ENCODE measurements around the gene SOX10. TPM values are rescaled to one million over a fixed set of nuclear protein-coding genes. Genes with fewer than 3 reads are reported as not detected.

The SOX10 gene
- total and polyA plus RNA-seq, 2 donors (not counting 1 experiment from before 2014, with no cell fraction given), result not detected

- Histone ChIP-seq H4K20me1 (ENCODE audit: control insufficient read depth, insufficient read depth, low read length, poor library complexity, severe bottlenecking) (peaks cover 17% of the 10 kb centered on the region), H3K4me2 (replicated peaks; ENCODE audit: low read depth, low read length, poor library complexity, severe bottlenecking) (no peak overlapping the region), H3K9me3 (ENCODE audit: control extremely low read depth in 1 of 3, control insufficient read depth in 2 of 3, insufficient read depth in 1 of 3, low read length in 2 of 3) (no peaks in the 10 kb centered on the region), H3K79me2 (ENCODE audit: control insufficient read depth, insufficient read depth, low read length) (peaks cover 26% of the 10 kb centered on the region), H3K27ac (ENCODE audit: low read length in 2 of 2) (no peak overlapping the region), H3K36me3 (replicated peaks in 1 of 2; ENCODE audit: control extremely low read depth in 1 of 2, control insufficient read depth in 1 of 2, extremely low read depth in 1 of 2, insufficient read depth in 2 of 2, low read length in 1 of 2) (peaks cover 0 to 41% of the 10 kb centered on the region in 2 experiments), H3K9ac (ENCODE audit: low read length) (no peak overlapping the region), H3K4me1 (ENCODE audit: control insufficient read depth in 2 of 2, insufficient read depth in 2 of 2, low read length in 2 of 2) (no peaks in the 10 kb centered on the region), H3K27me3 (replicated peaks in 1 of 4; ENCODE audit: control extremely low read depth in 1 of 4, control insufficient read depth in 3 of 4, insufficient read depth in 4 of 4, low read length in 3 of 4) (no peaks in the 10 kb centered on the region), H2AFZ (ENCODE audit: insufficient read depth, low read depth, low read length, poor library complexity, severe bottlenecking) (no peak overlapping the region), H3K4me3 (ENCODE audit: control extremely low read depth in 1 of 5, extremely low read depth in 1 of 5, insufficient read depth in 1 of 5, low read depth in 2 of 5, low read length in 4 of 5) (no peak overlapping the region)
- Mint-ChIP-seq H3K4me3 (no peak overlapping the region), H3K4me1 (peaks cover 4% of the 10 kb centered on the region), H3K27me3 (no peaks in the 10 kb centered on the region), H3K27ac (no peak overlapping the region), H3K9me3 (ENCODE audit: insufficient read depth) (no peaks in the 10 kb centered on the region)
- CTCF ChIA-PET, result no interaction called here
- ATAC-seq (ENCODE audit: low read depth) (no peak), DNase-seq (no peak)
- WGBS (ENCODE audit: insufficient coverage), result 100% methylated on average over 4 of the region's 5 CpGs
- POLR2A ChIA-PET, result no interaction called here
- intact Hi-C loops (cut with micrococcal nuclease), result no loop called here
- no peak for TF ChIP-seq EZH2 (IDR thresholded peaks at IDR 0.05; ENCODE audit: borderline replicate concordance, insufficient read depth, low read depth, low read length, poor library complexity, severe bottlenecking)
- TF ChIP-seq CTCF (IDR thresholded peaks at IDR 0.05), result no peak
Observed at GRCh38 chr22:37968452-37969251, 15.7 kb downstream of the SOX10 start.

- POLR2A ChIA-PET, result no interaction called here
- H3K4me1 ChIP-seq (ENCODE audit: control insufficient read depth in 2 of 2, insufficient read depth in 2 of 2, low read length in 2 of 2), result no peaks in the 10 kb centered on the region
- H3K9ac ChIP-seq (ENCODE audit: low read length), result no peak overlapping the region
- H2AFZ ChIP-seq (ENCODE audit: insufficient read depth, low read depth, low read length, poor library complexity, severe bottlenecking), result no peak overlapping the region
- Mint-ChIP-seq H3K27me3 (no peaks in the 10 kb centered on the region), H3K9me3 (ENCODE audit: insufficient read depth) (no peaks in the 10 kb centered on the region), H3K4me3 (no peak overlapping the region), H3K27ac (no peak overlapping the region), H3K4me1 (peaks cover 4% of the 10 kb centered on the region)
- peaks cover 17% of the 10 kb centered on the region for H4K20me1 ChIP-seq (ENCODE audit: control insufficient read depth, insufficient read depth, low read length, poor library complexity, severe bottlenecking)
- no peak for ATAC-seq (ENCODE audit: low read depth)
- CTCF ChIA-PET, result no interaction called here
- no peak overlapping the region for H3K4me3 ChIP-seq (ENCODE audit: control extremely low read depth in 1 of 5, extremely low read depth in 1 of 5, insufficient read depth in 1 of 5, low read depth in 2 of 5, low read length in 4 of 5)
- TF ChIP-seq EZH2 (IDR thresholded peaks at IDR 0.05; ENCODE audit: borderline replicate concordance, insufficient read depth, low read depth, low read length, poor library complexity, severe bottlenecking) (no peak), CTCF (IDR thresholded peaks at IDR 0.05) (no peak)
- no peaks in the 10 kb centered on the region for H3K27me3 ChIP-seq (replicated peaks in 1 of 4; ENCODE audit: control extremely low read depth in 1 of 4, control insufficient read depth in 3 of 4, insufficient read depth in 4 of 4, low read length in 3 of 4)
- intact Hi-C loops (cut with micrococcal nuclease), result no loop called here
- peaks cover 0 to 46% of the 10 kb centered on the region in 2 experiments for H3K36me3 ChIP-seq (replicated peaks in 1 of 2; ENCODE audit: control extremely low read depth in 1 of 2, control insufficient read depth in 1 of 2, extremely low read depth in 1 of 2, insufficient read depth in 2 of 2, low read length in 1 of 2)
- 91% methylated on average over 9 of the region's 14 CpGs for WGBS (ENCODE audit: insufficient coverage)
- H3K79me2 ChIP-seq (ENCODE audit: control insufficient read depth, insufficient read depth, low read length), result peaks cover 26% of the 10 kb centered on the region
- H3K9me3 ChIP-seq (ENCODE audit: control extremely low read depth in 1 of 3, control insufficient read depth in 2 of 3, insufficient read depth in 1 of 3, low read length in 2 of 3), result no peaks in the 10 kb centered on the region
- no peak overlapping the region for H3K4me2 ChIP-seq (replicated peaks; ENCODE audit: low read depth, low read length, poor library complexity, severe bottlenecking)
- H3K27ac ChIP-seq (ENCODE audit: low read length in 2 of 2), result no peak overlapping the region
- DNase-seq, result no peak
Observed at GRCh38 chr22:37967637-37968451, 16.5 kb downstream of the SOX10 start.
